A549 (cell line): ENCODE measurements around the gene GINS1.

Source experiments
- KDM1A ChIP-seq: fragments of 200-600 bp; sonication (generic); IDR thresholded peaks from 2 replicates; pipeline ENCODE4 v1.6.1; 2016; ENCODE audit warnings: low read depth, mild to moderate bottlenecking
- NPAS2 ChIP-seq: fragments of 250-450 bp; sonication (Bioruptor Pico); IDR thresholded peaks from 2 replicates; pipeline ENCODE4 v1.8.0; 2022; ENCODE audit warnings: mild to moderate bottlenecking, moderate library complexity, borderline replicate concordance
- SMC3 ChIP-seq: fragments of >200 bp; sonication (Bioruptor Twin); formaldehyde crosslinking; IDR thresholded peaks from 3 replicates; pipeline ENCODE4 v1.6.1; 2018; ENCODE audit warnings: inconsistent platforms
- ZC3H11A ChIP-seq: fragments of 450-650 bp; IDR thresholded peaks from 2 replicates; pipeline ENCODE4 v1.6.1; 2014; ENCODE audit warnings: antibody characterized with exemption, mild to moderate bottlenecking
- TF ChIP-seq, protein P1 (sequence below): fragments of >200 bp; sonication (Bioruptor Twin); formaldehyde crosslinking; IDR thresholded peaks from 3 replicates; pipeline ENCODE4 v1.5.1; 2016
- TF ChIP-seq, protein P2 (sequence below): fragments of 250-450 bp; sonication (Bioruptor Pico); IDR thresholded peaks from 2 replicates; pipeline ENCODE4 v1.5.0; 2021; ENCODE audit warnings: mild to moderate bottlenecking, moderate library complexity, borderline replicate concordance

DNA sequence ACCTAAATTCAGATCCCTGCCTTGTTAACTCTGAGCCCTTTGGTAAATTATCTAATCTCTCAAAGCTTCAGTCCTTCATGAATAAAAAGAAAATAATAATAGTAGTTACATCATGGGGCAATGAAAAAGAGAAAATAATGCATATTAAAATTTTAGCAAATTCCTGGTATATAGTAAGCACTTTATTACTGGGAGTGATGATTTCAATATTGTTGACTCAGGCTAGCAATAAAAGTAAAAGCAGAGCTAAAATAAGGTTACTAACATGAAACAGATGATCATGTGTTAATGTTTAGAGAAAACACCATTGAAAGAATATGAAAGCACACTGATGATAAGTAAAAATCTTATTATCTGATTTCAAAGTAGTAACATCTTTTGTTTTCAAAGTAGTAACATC, 13.6 kb downstream of the GINS1 start:
- no peak for TF ChIP-seq KDM1A
- TF ChIP-seq, protein P1, sequence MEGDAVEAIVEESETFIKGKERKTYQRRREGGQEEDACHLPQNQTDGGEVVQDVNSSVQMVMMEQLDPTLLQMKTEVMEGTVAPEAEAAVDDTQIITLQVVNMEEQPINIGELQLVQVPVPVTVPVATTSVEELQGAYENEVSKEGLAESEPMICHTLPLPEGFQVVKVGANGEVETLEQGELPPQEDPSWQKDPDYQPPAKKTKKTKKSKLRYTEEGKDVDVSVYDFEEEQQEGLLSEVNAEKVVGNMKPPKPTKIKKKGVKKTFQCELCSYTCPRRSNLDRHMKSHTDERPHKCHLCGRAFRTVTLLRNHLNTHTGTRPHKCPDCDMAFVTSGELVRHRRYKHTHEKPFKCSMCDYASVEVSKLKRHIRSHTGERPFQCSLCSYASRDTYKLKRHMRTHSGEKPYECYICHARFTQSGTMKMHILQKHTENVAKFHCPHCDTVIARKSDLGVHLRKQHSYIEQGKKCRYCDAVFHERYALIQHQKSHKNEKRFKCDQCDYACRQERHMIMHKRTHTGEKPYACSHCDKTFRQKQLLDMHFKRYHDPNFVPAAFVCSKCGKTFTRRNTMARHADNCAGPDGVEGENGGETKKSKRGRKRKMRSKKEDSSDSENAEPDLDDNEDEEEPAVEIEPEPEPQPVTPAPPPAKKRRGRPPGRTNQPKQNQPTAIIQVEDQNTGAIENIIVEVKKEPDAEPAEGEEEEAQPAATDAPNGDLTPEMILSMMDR = no peak
- no peak for TF ChIP-seq SMC3
- TF ChIP-seq NPAS2 = no peak
- TF ChIP-seq, protein P2, sequence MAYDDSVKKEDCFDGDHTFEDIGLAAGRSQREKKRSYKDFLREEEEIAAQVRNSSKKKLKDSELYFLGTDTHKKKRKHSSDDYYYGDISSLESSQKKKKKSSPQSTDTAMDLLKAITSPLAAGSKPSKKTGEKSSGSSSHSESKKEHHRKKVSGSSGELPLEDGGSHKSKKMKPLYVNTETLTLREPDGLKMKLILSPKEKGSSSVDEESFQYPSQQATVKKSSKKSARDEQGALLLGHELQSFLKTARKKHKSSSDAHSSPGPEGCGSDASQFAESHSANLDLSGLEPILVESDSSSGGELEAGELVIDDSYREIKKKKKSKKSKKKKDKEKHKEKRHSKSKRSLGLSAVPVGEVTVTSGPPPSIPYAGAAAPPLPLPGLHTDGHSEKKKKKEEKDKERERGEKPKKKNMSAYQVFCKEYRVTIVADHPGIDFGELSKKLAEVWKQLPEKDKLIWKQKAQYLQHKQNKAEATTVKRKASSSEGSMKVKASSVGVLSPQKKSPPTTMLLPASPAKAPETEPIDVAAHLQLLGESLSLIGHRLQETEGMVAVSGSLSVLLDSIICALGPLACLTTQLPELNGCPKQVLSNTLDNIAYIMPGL (CRISPR knock-in tag) = no peak
- TF ChIP-seq ZC3H11A = no peak
